Putamen (tissue), 1 donor: ENCODE data around the gene METTL25B.

Experiments used
- DNase-seq: peaks from one replicate; pipeline ENCODE4 v3.0.0-alpha.2; 2016; ENCODE audit warnings: low spot score

The METTL25B gene

GRCh38 chr1:156768610-156769295, 40.5 kb downstream of the METTL25B start:
- no peak for DNase-seq

DNA sequence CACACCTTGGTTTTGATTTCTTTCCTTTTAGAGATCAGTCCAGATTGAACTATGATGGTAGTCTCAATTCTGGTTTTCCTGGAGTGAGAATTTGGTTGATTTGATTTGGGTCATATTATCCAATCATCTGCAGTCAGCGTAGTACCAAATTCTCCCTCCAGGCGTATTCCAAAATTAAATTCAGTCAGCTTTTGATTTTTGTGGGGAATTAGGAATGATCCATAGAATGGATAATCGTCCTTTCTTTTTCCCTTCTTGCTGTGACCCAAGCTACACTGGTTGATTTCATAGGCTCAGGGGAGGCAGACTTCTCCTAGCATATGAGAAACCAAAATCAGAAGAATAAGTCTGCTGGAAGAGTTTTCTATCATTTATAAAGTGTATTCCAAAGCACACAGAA, 44.0 kb downstream of the METTL25B start:
- DNase-seq: no peak

DNA sequence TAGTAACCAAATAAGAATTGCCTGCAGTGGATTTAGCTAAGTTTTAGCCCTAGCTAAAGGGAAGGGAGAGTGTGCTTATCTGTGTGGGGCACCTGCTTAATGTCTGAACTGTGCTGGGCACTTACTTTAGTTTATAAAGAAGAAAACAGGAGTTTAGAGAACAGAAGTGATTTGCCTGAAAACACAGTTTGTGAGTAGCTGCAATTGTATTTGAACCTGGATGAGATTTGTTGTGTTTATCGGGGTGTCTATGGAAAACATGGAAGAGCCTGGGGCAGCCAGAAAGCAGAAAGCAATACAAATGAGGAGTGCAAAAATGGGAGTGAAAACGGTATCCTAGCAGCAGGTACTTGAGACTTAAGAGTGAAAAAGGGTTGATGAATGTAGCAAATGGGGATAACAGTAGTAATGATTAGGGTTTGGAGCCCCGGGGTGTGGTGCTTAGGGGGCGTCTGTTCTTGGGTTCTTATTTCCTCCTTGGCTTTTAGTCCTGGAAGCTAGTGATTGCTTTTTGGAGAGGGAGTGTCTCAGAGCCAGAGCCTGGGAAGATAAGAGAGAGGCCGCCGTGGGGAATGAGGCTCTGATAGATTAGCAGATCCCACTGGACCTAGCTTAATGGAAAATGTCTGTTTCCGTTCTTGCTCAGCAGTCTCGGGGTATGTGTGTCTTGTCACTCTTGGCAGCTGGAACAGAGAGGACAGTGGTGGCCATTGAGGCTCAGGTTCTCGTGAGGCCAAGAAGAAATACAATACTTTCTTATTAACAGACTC, 44.6 kb downstream of the METTL25B start:
- DNase-seq: no peak

DNA sequence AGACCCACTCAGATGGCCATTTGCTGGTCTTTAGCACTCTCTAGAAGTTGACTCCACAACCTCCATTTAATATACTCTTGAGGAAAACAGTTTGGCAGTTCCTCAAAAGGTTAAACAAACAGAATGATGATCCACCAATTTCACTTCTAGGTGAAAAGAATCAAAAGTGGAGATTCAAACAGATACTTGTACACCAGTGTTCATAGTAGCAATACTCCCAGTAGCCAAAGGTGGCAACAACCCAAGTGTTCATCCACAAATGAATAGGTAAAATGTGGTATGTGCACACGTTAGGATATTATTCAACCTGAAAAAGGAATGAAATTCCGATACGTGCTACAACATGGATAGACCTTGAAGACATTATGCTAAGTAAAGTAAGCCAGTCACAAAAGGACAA, 45.3 kb downstream of the METTL25B start:
- no peak for DNase-seq

GRCh38 chr1:156775799-156776198, 47.5 kb downstream of the METTL25B start:
- DNase-seq: no peak

GRCh38 chr1:156776942-156777341, 48.7 kb downstream of the METTL25B start:
- DNase-seq: no peak

- DNase-seq: no peak
Measured at GRCh38 chr1:156777573-156777972, 49.3 kb downstream of the METTL25B start.

DNA sequence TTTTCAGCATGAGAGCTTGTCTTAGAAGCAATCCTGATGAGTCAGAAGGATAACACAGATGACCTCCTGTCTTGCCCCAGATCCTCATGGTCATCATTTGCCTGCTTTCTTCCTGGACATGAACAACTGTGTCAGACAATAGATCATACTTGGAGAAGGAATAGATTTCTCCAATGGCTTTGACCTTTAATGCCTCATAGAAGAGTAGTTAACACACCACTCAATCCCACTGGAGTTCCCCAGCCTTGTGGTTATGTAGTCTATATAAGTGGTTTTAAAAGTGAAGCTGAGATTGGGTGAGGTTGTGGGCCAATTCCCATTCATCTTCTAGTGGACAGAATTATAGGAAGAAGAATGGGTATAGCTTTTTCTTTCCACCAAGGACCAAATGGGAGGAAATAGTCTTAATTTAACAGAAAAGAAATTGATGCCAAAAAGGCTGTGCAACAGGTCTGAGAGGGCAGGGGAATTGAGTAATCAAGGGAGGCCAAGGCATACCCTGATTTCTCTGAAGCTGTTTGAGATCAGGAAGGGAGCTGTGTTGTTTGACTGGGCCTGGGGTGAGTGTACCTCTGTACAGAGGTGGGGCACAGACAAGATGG, 53.4 kb downstream of the METTL25B start:
- DNase-seq: no peak

DNA sequence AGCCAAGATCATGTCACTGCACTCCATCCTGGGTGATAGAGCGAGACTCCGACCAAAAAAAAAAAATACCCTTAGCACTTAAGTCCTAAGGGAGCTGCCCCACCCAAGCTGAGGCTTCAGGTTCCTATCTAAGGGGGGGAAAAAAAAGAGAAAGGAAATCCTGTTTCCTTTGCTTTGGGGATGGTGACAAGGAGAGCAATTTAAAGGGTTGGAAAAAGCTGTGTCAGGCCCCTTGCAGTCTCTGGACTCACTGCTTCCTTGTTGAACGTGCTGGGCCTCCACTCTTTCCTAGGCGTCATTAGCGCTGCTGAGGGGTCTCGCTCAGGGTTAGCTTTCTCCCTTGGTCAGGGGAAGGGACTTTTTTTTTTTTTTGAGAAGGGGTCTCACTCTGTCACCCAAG, 57.2 kb downstream of the METTL25B start:
- DNase-seq: no peak
